HEK293 (cell line): ENCODE results near the gene YIPF3.

Source experiments
- CTCF ChIA-PET: fragments of 350-600 bp; formaldehyde crosslinking; extraction: SDS; loops from one replicate; lab custom pipeline; 2021; ENCODE audit warnings: antibody characterized with exemption; lab: Yijun Ruan, JAX
- POLR2A ChIA-PET: fragments of 300-600 bp; formaldehyde crosslinking; extraction: SDS; loops from one replicate; lab custom pipeline; 2020; ENCODE audit warnings: antibody characterized with exemption, inconsistent platforms; lab: Yijun Ruan, JAX
- H3K27ac ChIP-seq: fragments of 200-500 bp; sonication (Bioruptor generic); 2 replicates; pipeline ENCODE4 v1.5.1; 2014; ENCODE audit warnings: low read depth, low read length, control low read depth, inconsistent platforms; ENCODE audit errors: extremely low read depth
- H3K36me3 ChIP-seq, 2 experiments: fragments of 200-500 bp in 1 of 2; sonication (Bioruptor generic) in 1 of 2; 1 replicate in 1 of 2; 2 replicates in 1 of 2; pipeline ENCODE4 v1.5.1; 2014 to 2017; ENCODE audit warnings: inconsistent platforms in 2 of 2, low read length in 2 of 2; ENCODE audit not compliant: control insufficient read depth in 2 of 2, insufficient read depth in 1 of 2
- H3K4me1 ChIP-seq: fragments of 200-500 bp; sonication (Bioruptor generic); 2 replicates; pipeline ENCODE4 v1.5.1; 2014; ENCODE audit warnings: mild to moderate bottlenecking, low read length, inconsistent platforms; ENCODE audit not compliant: control insufficient read depth, insufficient read depth
- H3K4me3 ChIP-seq: 2 replicates; pipeline ENCODE4 v1.5.1; 2011; ENCODE audit warnings: low read depth, mild to moderate bottlenecking, control low read depth, low read length, moderate library complexity
- H3K9me3 ChIP-seq: fragments of 200-500 bp; sonication (Bioruptor generic); 2 replicates; pipeline ENCODE4 v1.5.1; 2014; ENCODE audit warnings: low read depth, low read length, inconsistent platforms; ENCODE audit not compliant: control insufficient read depth, insufficient read depth
- BCL11A ChIP-seq: fragments of 450-650 bp; formaldehyde crosslinking; IDR thresholded peaks from 2 replicates; pipeline ENCODE4 v1.5.1; 2016; ENCODE audit warnings: low read depth, missing biosample characterization, missing genetic modification characterization
- KLF1 ChIP-seq: fragments of 450-650 bp; formaldehyde crosslinking; IDR thresholded peaks from 2 replicates; pipeline ENCODE4 v1.5.1; 2016; ENCODE audit warnings: missing biosample characterization, missing genetic modification characterization
- OSR2 ChIP-seq: fragments of 450-650 bp; formaldehyde crosslinking; IDR thresholded peaks from 2 replicates; pipeline ENCODE4 v1.5.1; 2016; ENCODE audit warnings: missing biosample characterization, missing genetic modification characterization
- REPIN1 ChIP-seq: fragments of 450-650 bp; formaldehyde crosslinking; IDR thresholded peaks from 2 replicates; pipeline ENCODE4 v1.5.1; 2017; ENCODE audit warnings: missing biosample characterization, missing genetic modification characterization, low read depth
- REST ChIP-seq: fragments of 450-650 bp; formaldehyde crosslinking; IDR thresholded peaks from 2 replicates; pipeline ENCODE4 v1.5.1; 2016; ENCODE audit warnings: missing biosample characterization, missing genetic modification characterization
- ZFHX2 ChIP-seq: fragments of 450-650 bp; formaldehyde crosslinking; conservative IDR thresholded peaks from 2 replicates; pipeline ENCODE4 v1.5.1; 2016; ENCODE audit warnings: missing biosample characterization, missing genetic modification characterization
- ZNF133 ChIP-seq: fragments of 450-650 bp; formaldehyde crosslinking; IDR thresholded peaks from 2 replicates; pipeline ENCODE4 v1.5.1; 2016; ENCODE audit warnings: missing biosample characterization, missing genetic modification characterization
- ZNF157 ChIP-seq: fragments of 450-650 bp; formaldehyde crosslinking; IDR thresholded peaks from 2 replicates; pipeline ENCODE4 v1.5.1; 2016; ENCODE audit warnings: missing biosample characterization, missing genetic modification characterization
- ZNF18 ChIP-seq: fragments of 450-650 bp; formaldehyde crosslinking; IDR thresholded peaks from 2 replicates; pipeline ENCODE4 v1.5.1; 2016; ENCODE audit warnings: missing biosample characterization, missing genetic modification characterization
- ZNF335 ChIP-seq: fragments of 450-650 bp; formaldehyde crosslinking; conservative IDR thresholded peaks from 2 replicates; pipeline ENCODE4 v1.5.1; 2016; ENCODE audit warnings: missing biosample characterization, missing genetic modification characterization
- ZNF341 ChIP-seq: fragments of 450-650 bp; formaldehyde crosslinking; IDR thresholded peaks from 2 replicates; pipeline ENCODE4; 2016; ENCODE audit warnings: low read depth, missing biosample characterization, missing genetic modification characterization
- ZNF426 ChIP-seq: fragments of 450-650 bp; formaldehyde crosslinking; IDR thresholded peaks from 2 replicates; pipeline ENCODE4 v1.5.1; 2017; ENCODE audit warnings: missing biosample characterization, missing genetic modification characterization, mild to moderate bottlenecking, inconsistent platforms, moderate library complexity
- ZNF600 ChIP-seq: fragments of 450-650 bp; formaldehyde crosslinking; IDR thresholded peaks from 2 replicates; pipeline ENCODE4 v1.5.1; 2016; ENCODE audit warnings: missing biosample characterization, missing genetic modification characterization
- ZNF629 ChIP-seq: fragments of 450-650 bp; formaldehyde crosslinking; IDR thresholded peaks from 2 replicates; pipeline ENCODE4 v1.5.1; 2017; ENCODE audit warnings: missing biosample characterization, missing genetic modification characterization
- ZNF670 ChIP-seq: fragments of 450-650 bp; formaldehyde crosslinking; IDR thresholded peaks from 2 replicates; pipeline ENCODE4 v1.5.1; 2016; ENCODE audit warnings: missing biosample characterization, missing genetic modification characterization, low read depth
- ZSCAN16 ChIP-seq: fragments of 450-650 bp; formaldehyde crosslinking; IDR thresholded peaks from 2 replicates; pipeline ENCODE4 v1.5.1; 2016; ENCODE audit warnings: missing biosample characterization, missing genetic modification characterization
- ZXDB ChIP-seq: fragments of 450-650 bp; formaldehyde crosslinking; IDR thresholded peaks from 2 replicates; pipeline ENCODE4 v1.5.1; 2016; ENCODE audit warnings: missing biosample characterization, missing genetic modification characterization
- TF ChIP-seq, protein P1 (sequence below): fragments of 450-650 bp; formaldehyde crosslinking; IDR thresholded peaks from 2 replicates; pipeline ENCODE4 v1.5.1; 2016; ENCODE audit warnings: missing biosample characterization, missing genetic modification characterization
- TF ChIP-seq, protein P2 (sequence below): fragments of 450-650 bp; IDR thresholded peaks from 2 replicates; pipeline ENCODE4 v1.5.1; 2018; ENCODE audit warnings: missing biosample characterization, missing genetic modification characterization
- TF ChIP-seq, protein P3 (sequence below): fragments of 450-650 bp; formaldehyde crosslinking; IDR thresholded peaks from 2 replicates; pipeline ENCODE4 v1.5.1; 2016; ENCODE audit warnings: missing biosample characterization, missing genetic modification characterization

YIPF3 gene

DNA sequence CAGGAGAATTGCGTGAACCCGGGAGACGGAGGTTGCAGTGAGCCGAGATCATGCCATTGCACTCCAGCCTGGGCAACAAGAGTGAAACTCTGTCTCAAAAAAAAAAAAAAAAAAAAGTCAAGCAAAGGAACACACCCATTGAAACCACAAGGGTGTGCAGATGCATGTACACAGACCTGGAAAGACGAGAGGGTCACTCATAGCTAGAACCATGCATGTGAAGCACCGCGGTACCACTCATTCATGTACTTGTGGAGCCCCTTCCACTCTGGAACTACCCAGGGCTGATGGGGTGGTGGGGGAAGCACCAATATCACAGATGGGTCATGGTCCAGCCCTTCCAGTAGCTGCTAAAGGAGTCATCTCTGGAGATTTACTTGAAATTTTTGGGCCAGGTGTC, 46.8 kb downstream of the YIPF3 start (continued):
- TF ChIP-seq ZNF18 (tag by site-specific recombination) = no peak
- TF ChIP-seq, all 188 proteins: peak for 0

DNA sequence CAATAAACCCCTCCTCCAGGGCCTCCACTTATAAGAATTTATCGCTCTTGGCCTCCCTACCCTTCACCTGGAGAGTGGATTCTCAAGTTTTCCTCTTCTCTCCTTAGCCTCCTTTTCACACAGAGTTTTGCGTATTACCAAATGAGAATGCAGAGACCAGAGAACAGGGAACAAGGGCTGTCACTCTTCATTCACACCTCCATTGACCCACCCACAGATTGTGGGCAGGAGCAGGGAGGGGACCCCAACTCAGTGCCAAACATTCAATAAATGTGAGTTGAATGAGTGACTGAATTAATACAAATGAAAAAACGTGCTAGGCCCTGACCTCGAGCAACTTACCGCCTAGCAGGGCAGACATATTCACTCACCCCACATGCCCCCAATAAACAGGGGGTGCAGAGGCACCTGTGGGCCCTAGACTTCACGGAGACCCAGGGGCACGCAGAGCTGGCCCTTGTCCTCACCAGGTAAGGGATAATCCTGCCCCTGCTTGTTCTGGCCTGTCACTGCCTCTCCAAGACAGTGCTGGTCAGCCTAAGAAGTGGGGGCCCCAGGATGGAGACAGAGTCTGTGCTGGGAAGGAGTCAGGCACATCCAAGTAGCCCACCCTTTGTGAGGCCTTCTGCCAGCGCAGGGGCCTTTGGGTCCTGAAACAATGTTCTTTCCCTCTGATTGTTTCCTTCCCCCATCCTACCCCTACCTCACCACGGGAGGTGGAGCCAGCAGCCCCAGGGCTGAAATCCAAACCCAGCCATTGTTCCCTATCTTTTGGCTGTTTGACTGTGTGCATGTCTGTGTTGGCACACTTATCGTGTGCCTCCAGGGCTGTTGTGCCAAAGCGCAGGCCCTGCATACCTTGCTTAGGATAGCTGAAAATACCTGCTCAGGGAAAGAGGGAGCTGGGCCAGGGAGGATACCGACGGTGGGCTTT, 47.7 kb downstream of the YIPF3 start:
- no peak for TF ChIP-seq BCL11A
- TF ChIP-seq, protein P1, sequence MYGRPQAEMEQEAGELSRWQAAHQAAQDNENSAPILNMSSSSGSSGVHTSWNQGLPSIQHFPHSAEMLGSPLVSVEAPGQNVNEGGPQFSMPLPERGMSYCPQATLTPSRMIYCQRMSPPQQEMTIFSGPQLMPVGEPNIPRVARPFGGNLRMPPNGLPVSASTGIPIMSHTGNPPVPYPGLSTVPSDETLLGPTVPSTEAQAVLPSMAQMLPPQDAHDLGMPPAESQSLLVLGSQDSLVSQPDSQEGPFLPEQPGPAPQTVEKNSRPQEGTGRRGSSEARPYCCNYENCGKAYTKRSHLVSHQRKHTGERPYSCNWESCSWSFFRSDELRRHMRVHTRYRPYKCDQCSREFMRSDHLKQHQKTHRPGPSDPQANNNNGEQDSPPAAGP (tag by site-specific recombination) = no peak
- TF ChIP-seq ZNF600 (tag by site-specific recombination) = peak; percentile 24; the same call in 1 of the 2 replicates
- no peak for TF ChIP-seq REPIN1 (tag by site-specific recombination)
- peak; percentile 80 for TF ChIP-seq ZNF335 (tag by site-specific recombination)
- TF ChIP-seq OSR2 (tag by site-specific recombination) = no peak
- 0 out of 2 replicates have a peak, but pooled peaks have one; percentile 20 for TF ChIP-seq ZFHX2
- no peak for TF ChIP-seq ZNF670 (tag by site-specific recombination)
- no peak for TF ChIP-seq KLF1 (tag by site-specific recombination)
- no peak for TF ChIP-seq ZNF157 (tag by site-specific recombination)
- TF ChIP-seq ZNF426 (tag by site-specific recombination) = no peak
- TF ChIP-seq ZSCAN16 (tag by site-specific recombination) = no peak
- TF ChIP-seq ZNF341 (tag by site-specific recombination) = no peak
- TF ChIP-seq ZXDB (tag by site-specific recombination) = no peak
- no peak for TF ChIP-seq REST (tag by site-specific recombination)
- TF ChIP-seq, protein P2, sequence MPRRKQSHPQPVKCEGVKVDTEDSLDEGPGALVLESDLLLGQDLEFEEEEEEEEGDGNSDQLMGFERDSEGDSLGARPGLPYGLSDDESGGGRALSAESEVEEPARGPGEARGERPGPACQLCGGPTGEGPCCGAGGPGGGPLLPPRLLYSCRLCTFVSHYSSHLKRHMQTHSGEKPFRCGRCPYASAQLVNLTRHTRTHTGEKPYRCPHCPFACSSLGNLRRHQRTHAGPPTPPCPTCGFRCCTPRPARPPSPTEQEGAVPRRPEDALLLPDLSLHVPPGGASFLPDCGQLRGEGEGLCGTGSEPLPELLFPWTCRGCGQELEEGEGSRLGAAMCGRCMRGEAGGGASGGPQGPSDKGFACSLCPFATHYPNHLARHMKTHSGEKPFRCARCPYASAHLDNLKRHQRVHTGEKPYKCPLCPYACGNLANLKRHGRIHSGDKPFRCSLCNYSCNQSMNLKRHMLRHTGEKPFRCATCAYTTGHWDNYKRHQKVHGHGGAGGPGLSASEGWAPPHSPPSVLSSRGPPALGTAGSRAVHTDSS (tag by site-specific recombination) = no peak
- TF ChIP-seq, protein P3, sequence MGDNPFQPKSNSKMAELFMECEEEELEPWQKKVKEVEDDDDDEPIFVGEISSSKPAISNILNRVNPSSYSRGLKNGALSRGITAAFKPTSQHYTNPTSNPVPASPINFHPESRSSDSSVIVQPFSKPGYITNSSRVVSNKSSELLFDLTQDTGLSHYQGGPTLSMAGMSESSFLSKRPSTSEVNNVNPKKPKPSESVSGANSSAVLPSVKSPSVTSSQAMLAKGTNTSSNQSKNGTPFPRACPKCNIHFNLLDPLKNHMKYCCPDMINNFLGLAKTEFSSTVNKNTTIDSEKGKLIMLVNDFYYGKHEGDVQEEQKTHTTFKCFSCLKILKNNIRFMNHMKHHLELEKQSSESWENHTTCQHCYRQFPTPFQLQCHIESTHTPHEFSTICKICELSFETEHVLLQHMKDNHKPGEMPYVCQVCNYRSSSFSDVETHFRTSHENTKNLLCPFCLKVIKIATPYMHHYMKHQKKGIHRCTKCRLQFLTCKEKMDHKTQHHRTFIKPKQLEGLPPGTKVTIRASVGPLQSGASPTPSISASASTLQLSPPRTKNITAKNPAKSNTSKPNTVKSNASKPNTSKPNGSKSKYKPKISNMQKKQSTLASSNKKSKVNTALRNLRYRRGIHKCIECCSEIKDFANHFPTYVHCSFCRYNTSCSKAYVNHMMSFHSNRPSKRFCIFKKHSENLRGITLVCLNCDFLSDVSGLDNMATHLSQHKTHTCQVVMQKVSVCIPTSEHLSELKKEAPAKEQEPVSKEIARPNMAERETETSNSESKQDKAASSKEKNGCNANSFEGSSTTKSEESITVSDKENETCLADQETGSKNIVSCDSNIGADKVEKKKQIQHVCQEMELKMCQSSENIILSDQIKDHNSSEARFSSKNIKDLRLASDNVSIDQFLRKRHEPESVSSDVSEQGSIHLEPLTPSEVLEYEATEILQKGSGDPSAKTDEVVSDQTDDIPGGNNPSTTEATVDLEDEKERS = no peak
- TF ChIP-seq ZNF133 = no peak
- TF ChIP-seq ZNF629 (tag by site-specific recombination) = no peak

More for the DNA sequence above, 47.7 kb downstream of the YIPF3 start:
- no peaks in the 10 kb centered on the region for H3K9me3 ChIP-seq
- no peak overlapping the region; the same call in 1 of the 2 replicates for H3K27ac ChIP-seq
- POLR2A ChIA-PET = no interaction called here
- no peak overlapping the region for H3K4me3 ChIP-seq
- CTCF ChIA-PET = interaction anchor here (0.7 kb wide), 2 partner anchors 182 to 301 kb away, joined by 3 read pairs; no protein-coding TSS in a partner anchor
- peaks cover 5% of the 10 kb centered on the region; the same call in 1 of the 2 replicates for H3K4me1 ChIP-seq
- H3K36me3 ChIP-seq = no peaks in the 10 kb centered on the region
